Stimulated activated CD4-positive, alpha-beta T cell treated with anti-CD3 and anti-CD28 coated beads, Interleukin-12 subunit alpha, Interleukin-12 subunit beta, amount 100 ng/mL, for 24 hours (primary cell): ENCODE data around the gene TMUB1.

Experiments used
- DNase-seq, 2 experiments: peaks; one replicate each; pipeline ENCODE4 v3.0.0-alpha.2; 2020; ENCODE audit warnings: low read depth in 2 of 2

Gene TMUB1

DNA sequence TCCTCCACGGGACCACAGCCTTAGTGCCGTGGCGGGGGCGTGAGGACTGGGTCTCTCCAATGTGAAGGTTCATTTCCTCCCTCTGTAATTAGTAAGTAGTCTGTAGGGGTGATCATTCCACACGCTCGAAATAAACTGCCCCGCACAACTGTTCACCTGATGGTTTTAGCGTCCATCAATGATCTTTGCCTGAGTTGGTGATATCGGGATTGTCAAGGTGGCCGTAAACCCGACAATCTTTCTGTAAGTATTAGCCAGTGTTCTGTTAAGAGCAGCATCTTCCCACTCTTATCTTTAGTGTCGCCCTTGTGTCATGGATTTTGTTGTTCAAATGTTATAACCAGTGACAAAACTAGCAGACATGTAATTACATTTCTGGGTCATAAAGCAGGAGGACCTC is 20.7 kb upstream of the TMUB1 start:
- DNase-seq: no peak

DNA sequence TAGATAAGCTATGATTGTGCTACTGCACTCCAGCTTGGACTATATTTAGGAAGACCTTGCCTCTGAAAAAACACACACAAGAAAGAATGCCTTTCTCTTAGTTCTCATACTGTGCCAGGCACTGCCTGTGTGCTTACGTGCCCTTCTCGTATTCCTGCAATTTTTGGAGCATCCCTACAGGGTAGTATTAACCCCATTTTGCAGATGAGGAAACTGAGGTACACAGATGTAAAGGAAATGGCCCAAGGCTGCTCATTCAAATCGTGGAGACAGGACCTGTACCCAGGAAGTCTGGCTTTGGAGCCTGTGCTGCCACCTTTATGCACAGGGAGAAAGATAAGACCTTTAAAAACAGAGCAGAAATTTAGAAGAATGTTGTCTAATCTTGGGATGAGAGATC is 19.7 kb upstream of the TMUB1 start:
- DNase-seq: no peak

DNA sequence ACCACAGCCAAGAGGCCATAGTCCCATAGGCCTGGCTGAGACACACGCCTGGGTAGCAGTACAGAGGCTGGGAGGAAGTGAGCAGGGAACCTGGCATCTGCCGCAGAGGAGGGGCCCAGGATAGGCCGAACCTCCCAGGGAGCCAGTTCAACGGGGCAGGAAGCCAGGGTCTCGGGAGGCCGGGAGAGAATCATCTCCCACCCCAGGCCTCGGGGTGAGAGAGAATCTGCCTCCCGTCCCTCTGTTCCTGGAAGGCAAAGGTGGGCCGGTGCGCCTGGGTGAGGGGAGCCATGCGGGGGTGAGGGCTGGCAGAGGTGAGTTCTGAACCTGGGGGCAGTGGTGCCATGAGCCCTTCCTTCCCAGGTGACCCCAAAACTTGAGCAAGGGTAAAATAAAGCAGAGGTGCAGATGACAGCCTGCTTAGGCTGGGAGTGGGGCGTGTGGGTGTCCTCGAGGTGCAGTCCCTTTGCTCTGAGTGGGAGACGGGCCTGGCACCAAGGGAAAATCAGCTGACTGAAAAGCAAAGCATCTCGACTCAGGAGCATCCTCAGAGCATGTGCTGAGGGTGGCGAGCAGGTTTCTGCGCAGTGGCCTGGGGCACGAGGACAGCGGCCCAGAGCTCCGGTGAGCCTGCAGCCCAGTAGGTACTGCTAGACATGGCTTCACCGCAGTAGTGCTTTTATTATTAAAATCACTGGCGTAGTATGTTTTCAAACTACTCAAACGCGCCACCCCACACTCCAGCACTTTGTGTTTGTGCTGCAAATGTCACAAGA is 18.5 kb upstream of the TMUB1 start:
- DNase-seq: no peak

DNA sequence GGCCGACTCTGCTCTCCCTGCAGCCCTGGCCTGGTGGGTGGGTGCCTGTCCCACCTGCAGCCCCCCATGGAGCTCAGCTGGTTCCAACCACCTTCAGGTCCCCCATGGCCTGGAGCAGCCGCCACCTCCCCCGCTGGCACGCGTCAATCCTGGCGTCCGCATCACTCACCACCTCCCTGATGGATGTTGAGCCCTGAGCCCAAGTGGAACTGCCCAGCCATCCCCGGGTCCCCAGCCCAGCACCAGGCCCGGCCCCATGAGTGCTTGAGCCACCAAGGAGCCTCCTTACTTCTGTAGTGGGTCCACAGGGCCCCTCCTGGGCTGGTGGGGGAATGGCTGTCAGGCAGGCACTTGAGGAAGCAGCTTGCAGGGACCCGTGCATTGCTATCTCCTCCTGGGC is 17.6 kb upstream of the TMUB1 start:
- no peak for DNase-seq

DNA sequence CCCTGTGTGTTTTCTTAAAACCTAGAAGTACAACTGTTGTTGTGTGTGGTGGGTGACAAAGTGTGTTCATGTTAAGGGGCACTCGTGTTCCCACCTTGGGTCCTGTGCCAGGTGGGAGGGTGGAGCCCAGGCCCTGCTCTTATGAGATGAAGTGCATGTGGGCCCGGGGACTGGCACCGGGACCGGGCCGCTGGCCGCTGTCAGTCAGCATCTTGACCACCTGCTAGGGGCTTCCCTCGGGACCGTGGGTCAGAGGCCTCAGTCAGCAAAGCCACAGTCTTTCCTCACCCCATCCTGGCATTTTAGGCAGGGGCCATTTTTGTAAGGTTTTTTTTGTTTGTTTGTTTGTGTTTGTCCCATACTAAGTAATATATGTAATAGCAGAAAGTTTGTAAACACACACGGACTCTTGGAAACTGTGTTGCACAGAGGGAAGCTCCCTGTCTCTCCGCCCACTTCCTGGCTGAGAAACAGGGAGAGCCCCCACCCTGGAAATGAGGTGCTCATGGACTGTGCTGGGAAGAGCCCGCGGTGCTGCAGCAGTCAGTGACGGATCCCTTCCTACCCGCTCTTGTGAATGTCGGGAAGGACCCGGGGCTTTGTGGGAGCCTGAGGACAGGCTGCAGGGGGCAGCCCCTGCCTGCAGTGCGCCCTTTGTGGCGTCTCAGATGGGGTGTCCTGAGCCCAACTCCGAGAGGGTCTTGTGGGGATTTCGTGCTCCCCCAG is 16.4 kb upstream of the TMUB1 start:
- DNase-seq: no peak

DNA sequence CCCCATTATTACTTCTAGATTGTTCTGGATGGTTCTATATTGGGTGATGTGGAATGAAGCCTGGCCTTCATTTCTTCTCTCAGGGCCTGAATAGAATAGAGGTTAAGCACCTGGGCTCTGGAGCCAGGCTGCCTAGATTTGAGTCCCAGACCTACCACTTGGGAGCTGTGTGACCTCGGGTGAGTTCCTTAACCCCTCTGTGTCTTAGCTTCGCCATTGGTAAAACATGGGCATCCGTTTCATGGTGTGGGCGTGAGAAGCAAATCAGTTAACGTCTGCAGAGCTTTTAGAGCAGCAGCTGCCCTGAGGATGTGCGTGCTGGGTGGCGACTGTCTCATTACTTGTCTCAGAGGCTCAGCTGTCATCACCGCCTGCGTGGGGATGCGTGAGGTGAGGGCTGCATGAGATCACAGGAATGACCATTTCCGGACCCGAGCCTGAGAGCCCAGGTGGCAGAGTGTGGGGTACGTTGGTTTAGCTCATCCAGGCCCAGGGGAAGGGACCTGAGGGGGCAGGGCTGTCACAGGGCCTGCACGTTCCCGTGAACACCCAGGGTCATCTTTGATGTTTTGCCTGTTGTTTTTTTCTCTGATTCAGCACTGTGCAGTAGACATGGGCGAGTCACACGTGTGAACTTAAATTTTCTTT is 12.7 kb upstream of the TMUB1 start:
- no peak for DNase-seq

GRCh38 chr7:151095123-151095797 is 12.0 kb upstream of the TMUB1 start:
- no peak for DNase-seq

- no peak for DNase-seq
These were observed 11.4 kb upstream of the TMUB1 start for GRCh38 chr7:151094675-151095074.

DNA sequence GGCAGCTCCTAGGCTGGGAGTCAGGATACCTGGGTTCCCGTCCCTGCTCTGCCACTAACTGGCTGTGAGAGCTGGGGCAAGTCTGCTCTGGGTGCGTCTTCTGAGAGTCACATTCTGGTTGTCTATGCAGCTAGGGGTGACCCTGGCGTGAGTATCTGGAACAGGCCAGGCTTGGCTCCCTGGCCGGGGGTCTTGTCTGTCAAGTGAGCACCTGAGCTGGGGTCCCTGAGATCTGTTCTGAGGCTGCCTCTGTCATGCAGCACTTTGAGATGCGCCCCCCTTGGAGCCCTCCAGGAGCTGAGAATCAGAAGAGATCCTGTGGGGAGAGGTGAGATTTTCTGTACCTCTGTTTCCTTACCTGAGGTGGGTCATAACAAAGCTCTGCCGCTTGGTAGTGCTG is 10.5 kb upstream of the TMUB1 start:
- DNase-seq: no peak

- DNase-seq: no peak
These were observed 8.7 kb upstream of the TMUB1 start for GRCh38 chr7:151091988-151092387.

- DNase-seq: no peak
These were observed 8.1 kb upstream of the TMUB1 start for GRCh38 chr7:151091431-151091830.

- DNase-seq: no peak
These were observed 7.7 kb upstream of the TMUB1 start for GRCh38 chr7:151091003-151091402.

GRCh38 chr7:151089893-151090730 is 6.8 kb upstream of the TMUB1 start:
- no peak for DNase-seq

GRCh38 chr7:151088856-151089699 is 5.8 kb upstream of the TMUB1 start:
- DNase-seq: no peak

GRCh38 chr7:151088019-151088855 is 4.9 kb upstream of the TMUB1 start:
- no peak for DNase-seq

- no peak for DNase-seq
These were observed 4.1 kb upstream of the TMUB1 start for GRCh38 chr7:151087245-151088018.

GRCh38 chr7:151086802-151087244 is 3.5 kb upstream of the TMUB1 start:
- DNase-seq: no peak
